Mesendoderm (in vitro differentiated cells): ENCODE data around the gene ABCB6.
"Not testable (repeated sequence)": the region's sequence is repeated elsewhere in the genome, so short reads cannot be mapped to it uniquely, and the experiment has no call there.

ENCODE experiments used
- DNase-seq: peaks from one replicate; pipeline ENCODE4 v3.0.0; 2013
- H2AK5ac ChIP-seq: 2 replicates; pipeline ENCODE4 v1.6.1; 2013; ENCODE audit warnings: low read length, inconsistent platforms
- H2BK120ac ChIP-seq: 2 replicates; pipeline ENCODE4 v1.6.1; 2013; ENCODE audit warnings: low read depth, mild to moderate bottlenecking, low read length, moderate library complexity, mixed read lengths
- H2BK15ac ChIP-seq: replicated peaks from 2 replicates; pipeline ENCODE4 v1.6.1; 2013; ENCODE audit warnings: low read depth, mild to moderate bottlenecking, moderate library complexity
- H2BK5ac ChIP-seq: 2 replicates; pipeline ENCODE4 v1.6.1; 2013; ENCODE audit warnings: low read length, inconsistent platforms
- H3K18ac ChIP-seq: 2 replicates; pipeline ENCODE4 v1.6.1; 2013; ENCODE audit warnings: mild to moderate bottlenecking, low read length, mixed read lengths
- H3K23ac ChIP-seq: one replicate; pipeline ENCODE4 v1.6.1; 2013; ENCODE audit warnings: low read length
- H3K27ac ChIP-seq: 2 replicates; pipeline ENCODE4 v1.5.1; 2013; ENCODE audit warnings: low read depth, mild to moderate bottlenecking, inconsistent platforms, low read length, moderate library complexity
- H3K27me3 ChIP-seq: 2 replicates; pipeline ENCODE4 v1.6.1; 2013; ENCODE audit warnings: low read length, control low read depth, mild to moderate bottlenecking, inconsistent platforms; ENCODE audit not compliant: insufficient read depth, poor library complexity
- H3K36me3 ChIP-seq: 2 replicates; pipeline ENCODE4 v1.6.1; 2013; ENCODE audit warnings: low read length, inconsistent platforms; ENCODE audit not compliant: control insufficient read depth, insufficient read depth
- H3K4ac ChIP-seq: one replicate; pipeline ENCODE4 v1.6.1; 2013; ENCODE audit warnings: low read depth, mild to moderate bottlenecking, low read length, moderate library complexity
- H3K4me1 ChIP-seq: 2 replicates; pipeline ENCODE4 v1.6.1; 2013; ENCODE audit warnings: low read depth, low read length, inconsistent platforms; ENCODE audit not compliant: control insufficient read depth
- H3K4me2 ChIP-seq: 2 replicates; pipeline ENCODE4 v1.6.1; 2013; ENCODE audit warnings: low read length
- H3K4me3 ChIP-seq: 2 replicates; pipeline ENCODE4 v1.5.1; 2013; ENCODE audit warnings: mild to moderate bottlenecking, low read length
- H3K56ac ChIP-seq: one replicate; pipeline ENCODE4 v1.6.1; 2013; ENCODE audit warnings: low read length
- H3K79me1 ChIP-seq: 2 replicates; pipeline ENCODE4 v1.6.1; 2013; ENCODE audit warnings: low read length, inconsistent platforms
- H3K79me2 ChIP-seq: 2 replicates; pipeline ENCODE4 v1.6.1; 2013; ENCODE audit warnings: mild to moderate bottlenecking, low read length; ENCODE audit not compliant: control insufficient read depth, insufficient read depth
- H3K9ac ChIP-seq: 2 replicates; pipeline ENCODE4 v1.6.1; 2013; ENCODE audit warnings: low read length, inconsistent platforms
- H4K5ac ChIP-seq: one replicate; pipeline ENCODE4 v1.6.1; 2013; ENCODE audit warnings: low read length
- H4K8ac ChIP-seq: one replicate; pipeline ENCODE4 v1.6.1; 2013; ENCODE audit warnings: low read depth, mild to moderate bottlenecking, control low read depth, low read length, moderate library complexity
- WGBS: extraction: QIAGEN DNeasy Blood & Tissue Kit; methylation state at CpG from one replicate; pipeline ENCODE4 v1.1.7; 2013; ENCODE audit warnings: low lambda C conversion rate, missing lambda C conversion rate; ENCODE audit not compliant: insufficient coverage; ENCODE audit errors: extremely low coverage; 5-methylcytosine and 5-hydroxymethylcytosine counted together

ABCB6 gene

GRCh38 chr2:219258942-219259341 lies 40.2 kb upstream of the ABCB6 start:
- not testable (repeated sequence) for H3K4ac ChIP-seq, H3K9ac ChIP-seq, H3K36me3 ChIP-seq, H2BK15ac ChIP-seq, H3K56ac ChIP-seq, H4K8ac ChIP-seq, H3K79me2 ChIP-seq, H4K5ac ChIP-seq, H3K27ac ChIP-seq, H3K4me2 ChIP-seq, H3K4me3 ChIP-seq, H2AK5ac ChIP-seq, H2BK5ac ChIP-seq, H2BK120ac ChIP-seq, H3K79me1 ChIP-seq, H3K23ac ChIP-seq, H3K4me1 ChIP-seq, H3K18ac ChIP-seq, DNase-seq
- H3K27me3 ChIP-seq, result peaks cover 16% of the 10 kb centered on the region
- no CpG with 5 or more reads among the region's 10 CpGs for WGBS

DNA sequence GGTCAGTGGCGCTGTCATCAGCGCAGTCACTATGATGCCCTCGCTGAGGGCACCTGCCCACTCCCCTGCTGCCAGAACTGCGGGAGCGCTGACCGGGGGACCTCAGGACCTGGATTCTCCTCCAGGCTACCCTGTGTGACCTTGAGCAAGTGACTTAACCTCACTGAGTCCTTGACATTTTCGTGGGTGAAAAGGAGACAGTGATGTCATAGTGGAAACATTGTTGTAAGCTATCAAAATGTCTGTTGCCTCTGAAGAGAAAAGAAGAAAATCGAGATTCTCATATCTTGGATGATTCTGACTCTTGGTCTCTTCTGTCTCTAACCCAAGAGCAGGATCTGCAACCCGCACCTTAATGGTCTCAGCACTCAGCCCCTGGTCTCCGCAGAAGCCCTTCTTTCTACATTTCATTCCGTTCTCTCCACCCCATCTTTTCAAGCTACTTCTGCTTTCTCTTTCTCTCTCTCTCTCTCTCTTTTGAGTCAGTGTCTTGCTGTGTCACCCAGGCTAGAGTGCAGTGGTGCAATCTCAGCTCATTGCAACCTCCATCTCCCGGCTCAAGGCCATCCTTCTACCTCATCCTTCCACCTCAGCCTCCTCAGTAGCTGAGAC lies 35.9 kb upstream of the ABCB6 start:
- no peak overlapping the region for H3K4me3 ChIP-seq
- peaks cover 2% of the 10 kb centered on the region for H3K79me2 ChIP-seq
- no peak overlapping the region for H3K9ac ChIP-seq
- H3K79me1 ChIP-seq, result peaks cover 2% of the 10 kb centered on the region
- no peak overlapping the region for H3K4me2 ChIP-seq
- no peak overlapping the region for H2BK15ac ChIP-seq
- no peak overlapping the region for H2AK5ac ChIP-seq
- no peaks in the 10 kb centered on the region for H3K36me3 ChIP-seq
- H2BK120ac ChIP-seq, result no peak overlapping the region
- H4K5ac ChIP-seq, result no peak overlapping the region
- no peak for DNase-seq
- H3K4ac ChIP-seq, result no peak overlapping the region
- peaks cover 5% of the 10 kb centered on the region for H3K4me1 ChIP-seq
- no peak overlapping the region for H4K8ac ChIP-seq
- H3K27me3 ChIP-seq, result peaks cover 16% of the 10 kb centered on the region
- no peak overlapping the region for H3K23ac ChIP-seq
- H2BK5ac ChIP-seq, result no peak overlapping the region
- no peak overlapping the region for H3K18ac ChIP-seq
- H3K27ac ChIP-seq, result no peak overlapping the region
- H3K56ac ChIP-seq, result no peak overlapping the region
- no CpG with 5 or more reads among the region's 12 CpGs for WGBS

GRCh38 chr2:219253753-219254589 lies 35.2 kb upstream of the ABCB6 start, which contains the start of gene TUBA4A:
TSS of gene TUBA4A (minus strand) at chr2:219253918. CDS start at chr2:219253858, 60 bp downstream.
- peak within 1 kb of the TSS; percentile 34 for H3K18ac ChIP-seq
- peak within 1 kb of the TSS; percentile 5 for H3K4ac ChIP-seq
- peak; percentile 81 for DNase-seq
- H2AK5ac ChIP-seq, result no peak within 1 kb of the TSS
- peaks cover 16% of the 10 kb centered on the region for H3K27me3 ChIP-seq
- peak within 1 kb of the TSS; percentile 75 for H3K9ac ChIP-seq
- no peak within 1 kb of the TSS for H3K27ac ChIP-seq
- H3K23ac ChIP-seq, result no peak within 1 kb of the TSS
- H3K79me1 ChIP-seq, result peaks cover 2% of the 10 kb centered on the region
- WGBS, result no CpG with 5 or more reads among the region's 76 CpGs
- H3K4me2 ChIP-seq, result peak within 1 kb of the TSS; percentile 75
- H3K56ac ChIP-seq, result peak within 1 kb of the TSS; percentile 87
- H2BK15ac ChIP-seq, result no peak within 1 kb of the TSS
- H2BK120ac ChIP-seq, result no peak within 1 kb of the TSS
- no peak within 1 kb of the TSS for H4K5ac ChIP-seq
- H4K8ac ChIP-seq, result no peak within 1 kb of the TSS
- peaks cover 2% of the 10 kb centered on the region for H3K79me2 ChIP-seq
- H3K36me3 ChIP-seq, result no peaks in the 10 kb centered on the region
- no peak within 1 kb of the TSS for H2BK5ac ChIP-seq
- H3K4me3 ChIP-seq, result peak within 1 kb of the TSS; percentile 10
- peaks cover 5% of the 10 kb centered on the region for H3K4me1 ChIP-seq

DNA sequence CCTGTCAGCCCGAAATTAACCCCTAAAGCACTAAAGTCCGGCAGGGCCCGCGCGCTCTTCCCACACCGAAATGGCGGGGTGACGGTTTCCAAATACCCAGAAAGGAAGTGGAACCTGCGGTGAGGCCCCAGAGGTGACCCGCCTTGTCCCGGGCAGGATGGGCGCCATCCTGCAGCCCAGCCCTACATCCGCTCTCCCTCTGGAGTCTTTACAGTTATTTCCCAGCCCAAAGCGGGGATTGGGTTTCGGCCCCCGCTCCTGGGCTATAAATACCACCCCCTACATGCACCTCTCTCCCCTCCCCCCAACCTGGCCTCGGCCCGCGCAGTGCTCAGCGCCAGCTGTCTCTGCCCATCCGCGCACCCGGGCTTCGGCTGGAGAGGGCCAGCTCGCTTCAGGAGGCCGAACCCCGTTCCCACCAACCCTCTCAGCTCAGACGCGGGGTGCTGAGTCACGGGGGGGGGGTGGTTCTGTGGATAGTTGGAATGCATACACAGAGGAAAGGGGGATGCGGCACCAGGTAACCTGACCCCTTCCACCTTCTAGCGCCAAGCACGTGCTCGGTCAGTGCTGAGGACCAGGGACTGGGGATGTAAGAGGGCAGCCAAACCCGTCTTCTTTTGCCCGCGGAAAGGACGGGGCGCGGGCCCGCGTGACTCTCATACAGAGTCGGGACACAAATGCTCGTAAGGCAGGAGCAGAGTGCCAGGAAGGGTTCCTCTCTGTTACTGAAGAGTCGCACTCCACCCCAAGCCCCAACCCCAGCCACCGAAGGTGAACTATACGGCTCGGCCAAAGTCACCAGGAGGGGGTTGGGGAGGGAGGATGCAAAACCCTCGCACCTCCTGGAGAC lies 34.4 kb upstream of the ABCB6 start, which contains the start of gene TUBA4B:
TSS of gene TUBA4B (plus strand) at position 344 of the 853 bp plus-strand sequence. CDS start at position 509, 165 bp downstream.
- Histone ChIP-seq H4K5ac (no peak within 1 kb of the TSS), H2BK15ac (no peak within 1 kb of the TSS), H3K56ac (peak within 1 kb of the TSS; percentile 87), H3K79me1 (peaks cover 2% of the 10 kb centered on the region), H2BK120ac (no peak within 1 kb of the TSS), H3K18ac (peak within 1 kb of the TSS; percentile 34), H3K4me2 (peak within 1 kb of the TSS; percentile 75), H3K9ac (peak within 1 kb of the TSS; percentile 75), H3K27me3 (peaks cover 16% of the 10 kb centered on the region), H3K4me1 (peaks cover 5% of the 10 kb centered on the region), H3K23ac (peak within 1 kb of the TSS; percentile 80), H2AK5ac (no peak within 1 kb of the TSS), H3K27ac (no peak within 1 kb of the TSS), H3K79me2 (peaks cover 2% of the 10 kb centered on the region), H3K4me3 (peak within 1 kb of the TSS; percentile 10), H4K8ac (no peak within 1 kb of the TSS), H2BK5ac (peak within 1 kb of the TSS; percentile 50), H3K4ac (peak within 1 kb of the TSS; percentile 5), H3K36me3 (no peaks in the 10 kb centered on the region)
- no CpG with 5 or more reads among the region's 49 CpGs for WGBS
- peak; percentile 73 for DNase-seq

DNA sequence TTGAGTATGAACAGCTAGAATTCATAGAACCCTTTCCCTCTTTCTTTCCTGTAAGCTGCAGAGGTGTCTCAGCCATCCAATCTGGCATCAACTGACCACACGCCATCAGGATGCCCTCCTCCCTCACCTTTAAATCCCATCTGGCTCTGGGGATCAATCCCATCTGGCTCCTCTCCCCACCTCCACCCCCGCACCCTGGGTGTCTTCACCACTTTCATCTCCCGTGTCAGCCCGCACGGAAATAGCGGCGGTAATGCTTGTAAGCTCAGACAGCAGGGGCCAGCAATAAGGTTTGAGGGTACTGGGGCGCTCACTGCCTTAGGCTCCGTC lies 33.8 kb upstream of the ABCB6 start:
- DNase-seq, result no peak
- Histone ChIP-seq H2BK15ac (no peak overlapping the region), H3K79me2 (peaks cover 2% of the 10 kb centered on the region), H4K8ac (no peak overlapping the region), H3K4me1 (peaks cover 5% of the 10 kb centered on the region), H3K4me2 (peak overlapping the region; percentile 67), H3K9ac (peak overlapping the region; percentile 75), H3K18ac (no peak overlapping the region), H3K4ac (no peak overlapping the region), H3K4me3 (peak overlapping the region; percentile 1), H2AK5ac (no peak overlapping the region), H2BK120ac (no peak overlapping the region), H3K56ac (peak overlapping the region; percentile 87), H3K23ac (no peak overlapping the region), H3K36me3 (no peaks in the 10 kb centered on the region), H3K27ac (no peak overlapping the region), H3K79me1 (peaks cover 2% of the 10 kb centered on the region), H4K5ac (no peak overlapping the region), H2BK5ac (no peak overlapping the region), H3K27me3 (peaks cover 16% of the 10 kb centered on the region)
- WGBS, result no CpG with 5 or more reads among the region's 9 CpGs
